MM.1S (cell line): ENCODE results near the gene NDST4.

Experiments used
- DNase-seq: peaks from one replicate; pipeline ENCODE4 v3.0.0-alpha.2; 2015
- H2AFZ ChIP-seq: fragments of 300-600 bp; sonication (generic); 2 replicates; pipeline ENCODE4 v1.6.0; 2016; ENCODE audit warnings: antibody characterized with exemption, low read length
- H3F3A ChIP-seq: fragments of 300-600 bp; sonication (generic); 2 replicates; pipeline ENCODE4 v1.6.1; 2016; ENCODE audit warnings: mild to moderate bottlenecking, antibody characterized with exemption, low read length, moderate library complexity, mixed read lengths; ENCODE audit not compliant: insufficient read depth
- H3K27ac ChIP-seq: fragments of 300-600 bp; sonication (generic); 2 replicates; pipeline ENCODE4 v1.5.1; 2016; ENCODE audit warnings: mild to moderate bottlenecking, low read length
- H3K27me3 ChIP-seq: fragments of 300-600 bp; sonication (generic); replicated peaks from 2 replicates; pipeline ENCODE4 v1.6.0; 2016; ENCODE audit warnings: low read length; ENCODE audit not compliant: insufficient read depth
- H3K36me3 ChIP-seq: fragments of 300-600 bp; sonication (generic); replicated peaks from 2 replicates; pipeline ENCODE4 v1.6.1; 2016; ENCODE audit warnings: mild to moderate bottlenecking, low read length, mixed read lengths; ENCODE audit not compliant: insufficient read depth
- H3K4me1 ChIP-seq: fragments of 300-600 bp; sonication (generic); 2 replicates; pipeline ENCODE4 v1.6.1; 2016; ENCODE audit warnings: low read length, mixed read lengths
- H3K4me2 ChIP-seq: fragments of 300-600 bp; sonication (generic); 2 replicates; pipeline ENCODE4 v1.6.0; 2016; ENCODE audit warnings: low read depth, low read length
- H3K4me3 ChIP-seq: fragments of 300-600 bp; sonication (generic); 2 replicates; pipeline ENCODE4 v1.5.1; 2016; ENCODE audit warnings: low read length, mixed read lengths
- H3K79me2 ChIP-seq: fragments of 300-600 bp; sonication (generic); 2 replicates; pipeline ENCODE4 v1.6.1; 2016; ENCODE audit warnings: mixed run types, low read length, mixed read lengths
- H3K9ac ChIP-seq: fragments of 300-600 bp; sonication (generic); 2 replicates; pipeline ENCODE4 v1.6.1; 2016; ENCODE audit warnings: low read length, mixed read lengths
- H3K9me2 ChIP-seq: fragments of 300-600 bp; sonication (generic); replicated peaks from 2 replicates; pipeline ENCODE4 v1.6.1; 2016; ENCODE audit warnings: mild to moderate bottlenecking, low read length, mixed read lengths; ENCODE audit not compliant: insufficient read depth
- H3K9me3 ChIP-seq: fragments of 300-600 bp; sonication (generic); replicated peaks from 2 replicates; pipeline ENCODE4 v1.6.1; 2016; ENCODE audit warnings: mild to moderate bottlenecking, low read length, mixed read lengths; ENCODE audit not compliant: insufficient read depth
- H4K20me1 ChIP-seq: fragments of 300-600 bp; sonication (generic); 2 replicates; pipeline ENCODE4 v1.6.1; 2016; ENCODE audit warnings: mild to moderate bottlenecking, low read length, moderate library complexity, mixed read lengths; ENCODE audit not compliant: insufficient read depth
- CTCF ChIP-seq: fragments of 300-600 bp; sonication (generic); IDR thresholded peaks from 2 replicates; pipeline ENCODE4 v1.5.1; 2016; ENCODE audit warnings: antibody characterized with exemption, low read length, mixed read lengths
- EZH2 ChIP-seq: fragments of 300-600 bp; sonication (generic); optimal IDR thresholded peaks from 2 replicates; pipeline ENCODE3; 2017; ENCODE audit warnings: low read depth, mild to moderate bottlenecking, antibody characterized with exemption, low read length, mixed read lengths
- EZH2phosphoT487 ChIP-seq: fragments of 300-600 bp; sonication (generic); IDR thresholded peaks from 2 replicates; pipeline ENCODE4 v1.6.1; 2018; ENCODE audit warnings: antibody characterized with exemption, low read length

Gene NDST4

GRCh38 chr4:115154826-115155225 is 41.4 kb upstream of the NDST4 start:
- Histone ChIP-seq H3K9ac (no peak overlapping the region), H3K4me2 (no peak overlapping the region), H3K36me3 (no peaks in the 10 kb centered on the region), H3K79me2 (no peaks in the 10 kb centered on the region), H3K27ac (no peak overlapping the region), H3K4me3 (no peak overlapping the region), H3K9me2 (no peaks in the 10 kb centered on the region), H2AFZ (no peak overlapping the region), H3K4me1 (peaks cover 22% of the 10 kb centered on the region), H3K27me3 (no peaks in the 10 kb centered on the region), H3K9me3 (no peaks in the 10 kb centered on the region), H3F3A (peaks cover 3% of the 10 kb centered on the region; the same call in 1 of the 2 replicates), H4K20me1 (no peaks in the 10 kb centered on the region)
- no peak for DNase-seq
- TF ChIP-seq EZH2phosphoT487 (no peak), CTCF (peak; percentile 30), EZH2 (no peak)

DNA sequence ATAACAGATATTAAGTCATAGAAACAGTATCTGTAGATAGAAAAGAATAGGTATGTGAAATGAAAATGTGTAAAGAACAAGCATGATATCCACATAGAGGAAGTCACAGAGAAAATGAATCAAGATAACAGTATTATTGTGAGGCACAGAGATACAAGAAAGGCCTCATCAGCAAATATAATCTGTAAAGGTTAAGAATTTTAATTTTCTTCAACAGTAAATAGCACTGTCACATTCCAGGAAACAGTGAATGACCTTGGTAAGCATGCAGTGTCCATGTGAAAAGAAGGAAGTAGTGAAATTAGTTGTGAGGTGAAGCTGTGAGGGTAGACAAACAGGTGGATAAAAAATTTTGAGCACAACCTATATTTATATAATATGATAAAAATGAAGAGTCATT is 39.5 kb upstream of the NDST4 start:
- TF ChIP-seq EZH2 (no peak), CTCF (no peak), EZH2phosphoT487 (no peak)
- Histone ChIP-seq H3F3A (peaks cover 3% of the 10 kb centered on the region; the same call in 1 of the 2 replicates), H2AFZ (no peak overlapping the region), H3K27ac (no peak overlapping the region), H3K9me2 (no peaks in the 10 kb centered on the region), H3K4me2 (peak overlapping the region; percentile 31), H3K27me3 (no peaks in the 10 kb centered on the region), H3K9me3 (no peaks in the 10 kb centered on the region), H4K20me1 (no peaks in the 10 kb centered on the region), H3K79me2 (no peaks in the 10 kb centered on the region), H3K4me3 (no peak overlapping the region), H3K9ac (no peak overlapping the region), H3K4me1 (peaks cover 22% of the 10 kb centered on the region), H3K36me3 (no peaks in the 10 kb centered on the region)
- DNase-seq: no peak

DNA sequence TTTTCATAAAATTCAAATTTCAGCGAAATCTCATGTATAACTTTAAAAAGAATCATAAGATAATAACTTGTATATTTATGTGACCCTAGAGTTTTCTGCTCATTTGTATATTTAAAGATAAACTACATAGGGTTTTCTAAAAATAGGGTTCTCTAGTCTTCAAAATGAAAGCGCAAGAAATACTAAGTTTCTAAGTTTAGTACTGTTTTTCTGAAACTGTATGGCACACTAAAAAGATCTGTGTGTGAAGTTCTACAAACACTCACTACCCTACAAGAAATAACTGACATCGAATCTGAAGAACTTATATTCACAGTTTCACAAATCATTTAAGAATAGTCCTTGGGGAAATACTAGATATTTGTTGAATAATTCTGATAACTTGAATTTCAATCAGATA is 38.7 kb upstream of the NDST4 start:
- peaks cover 22% of the 10 kb centered on the region for H3K4me1 ChIP-seq
- TF ChIP-seq EZH2 (no peak), EZH2phosphoT487 (no peak), CTCF (no peak)
- H3K4me3 ChIP-seq: no peak overlapping the region
- no peaks in the 10 kb centered on the region for H3K27me3 ChIP-seq
- H2AFZ ChIP-seq: no peak overlapping the region
- H3K9me2 ChIP-seq: no peaks in the 10 kb centered on the region
- H3K36me3 ChIP-seq: no peaks in the 10 kb centered on the region
- no peak overlapping the region for H3K9ac ChIP-seq
- no peaks in the 10 kb centered on the region for H4K20me1 ChIP-seq
- peaks cover 3% of the 10 kb centered on the region; the same call in 1 of the 2 replicates for H3F3A ChIP-seq
- H3K4me2 ChIP-seq: peak overlapping the region; percentile 31
- DNase-seq: peak; percentile 66
- no peaks in the 10 kb centered on the region for H3K9me3 ChIP-seq
- H3K27ac ChIP-seq: peak overlapping the region; percentile 16; the same call in 1 of the 2 replicates
- H3K79me2 ChIP-seq: no peaks in the 10 kb centered on the region
